Subcutaneous abdominal adipose tissue (tissue), 5 donors: ENCODE measurements around the gene MSI2.

ENCODE experiments used
- H3K27ac ChIP-seq: one replicate; pipeline ENCODE4 v1.7.0; 2013; ENCODE audit warnings: low read depth, mild to moderate bottlenecking, inconsistent platforms, low read length, moderate library complexity
- H3K27me3 ChIP-seq, 5 donors: one replicate each; pipeline ENCODE4 v1.7.0; 2013; ENCODE audit warnings: low read length in 5 of 5, inconsistent platforms in 1 of 5; ENCODE audit not compliant: control insufficient read depth in 5 of 5, insufficient read depth in 4 of 5
- H3K36me3 ChIP-seq, 5 donors: one replicate each; pipeline ENCODE4 v1.7.0; 2013; ENCODE audit warnings: low read length in 5 of 5; ENCODE audit not compliant: control insufficient read depth in 5 of 5, insufficient read depth in 5 of 5
- H3K4me1 ChIP-seq, 5 donors: one replicate each; pipeline ENCODE4 v1.7.0; 2013; ENCODE audit warnings: low read length in 5 of 5, mild to moderate bottlenecking in 3 of 5, moderate library complexity in 1 of 5; ENCODE audit not compliant: control insufficient read depth in 5 of 5, insufficient read depth in 5 of 5
- H3K4me3 ChIP-seq, 5 donors: one replicate each; pipeline ENCODE4 v1.7.0; 2013; ENCODE audit warnings: low read length in 5 of 5, low read depth in 1 of 5
- H3K9ac ChIP-seq, 5 donors: one replicate each; pipeline ENCODE4 v1.7.0; 2013; ENCODE audit warnings: low read length in 5 of 5, mild to moderate bottlenecking in 4 of 5, moderate library complexity in 3 of 5
- H3K9me3 ChIP-seq, 5 donors: one replicate each; pipeline ENCODE4 v1.7.0; 2013; ENCODE audit warnings: low read length in 5 of 5; ENCODE audit not compliant: control insufficient read depth in 5 of 5
- donor health status: healthy.
- donor health status: healthy.
- donor health status: healthy.
- donor health status: healthy.
- donor health status: healthy.

MSI2 gene

DNA sequence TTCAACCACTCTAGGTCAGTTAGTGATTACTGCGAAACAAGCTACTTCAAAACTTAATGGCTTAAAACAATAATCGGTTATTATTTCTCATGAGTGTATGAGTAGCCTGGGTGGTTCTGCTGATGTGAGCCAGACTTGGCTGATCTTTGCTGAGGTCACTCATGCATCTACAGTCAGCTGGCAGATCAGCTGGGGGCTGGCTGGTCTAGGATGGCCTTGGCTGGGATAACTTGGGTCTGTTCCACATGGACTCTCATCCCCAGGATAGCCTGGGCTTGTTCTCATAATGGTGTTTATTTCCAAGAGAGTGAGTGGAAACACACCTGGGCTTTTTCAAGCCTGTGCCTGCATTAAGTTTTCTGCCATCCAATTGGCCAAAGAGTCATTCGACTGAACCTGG lies 475.7 kb downstream of the MSI2 start:
- no peak overlapping the region for H3K4me3 ChIP-seq
- H3K27me3 ChIP-seq: peaks cover 0 to 13% (median 0%) of the 10 kb centered on the region in 5 donors
- H3K9ac ChIP-seq: no peak overlapping the region
- H3K9me3 ChIP-seq: no peaks in the 10 kb centered on the region
- no peaks in the 10 kb centered on the region for H3K4me1 ChIP-seq
- H3K27ac ChIP-seq: no peak overlapping the region
- H3K36me3 ChIP-seq: no peaks in the 10 kb centered on the region

DNA sequence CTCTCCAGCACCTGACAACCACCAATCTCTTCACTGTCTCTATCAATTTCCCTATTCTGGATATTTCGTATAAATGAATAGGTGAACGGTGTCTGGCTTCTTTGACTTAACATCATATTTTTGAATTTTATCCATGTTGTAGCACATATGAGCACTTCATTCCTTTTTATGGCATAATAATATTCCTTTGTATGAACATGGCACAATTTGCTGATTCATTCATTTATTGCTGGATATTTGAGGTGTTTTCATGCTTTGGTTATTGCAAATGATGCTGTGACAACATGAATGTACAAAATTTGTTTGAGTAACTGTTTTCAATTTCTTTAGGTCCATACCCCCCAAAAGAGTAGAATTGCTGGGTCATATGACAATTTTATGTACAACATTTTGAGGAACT lies 476.8 kb downstream of the MSI2 start:
- H3K27ac ChIP-seq: no peak overlapping the region
- H3K36me3 ChIP-seq: no peaks in the 10 kb centered on the region
- H3K4me3 ChIP-seq: no peak overlapping the region
- H3K4me1 ChIP-seq: no peaks in the 10 kb centered on the region
- no peaks in the 10 kb centered on the region for H3K9me3 ChIP-seq
- peaks cover 0 to 11% (median 4%) of the 10 kb centered on the region in 5 donors for H3K27me3 ChIP-seq
- H3K9ac ChIP-seq: no peak overlapping the region
